ENCODE data around the gene NUB1.

Gene NUB1

DNA sequence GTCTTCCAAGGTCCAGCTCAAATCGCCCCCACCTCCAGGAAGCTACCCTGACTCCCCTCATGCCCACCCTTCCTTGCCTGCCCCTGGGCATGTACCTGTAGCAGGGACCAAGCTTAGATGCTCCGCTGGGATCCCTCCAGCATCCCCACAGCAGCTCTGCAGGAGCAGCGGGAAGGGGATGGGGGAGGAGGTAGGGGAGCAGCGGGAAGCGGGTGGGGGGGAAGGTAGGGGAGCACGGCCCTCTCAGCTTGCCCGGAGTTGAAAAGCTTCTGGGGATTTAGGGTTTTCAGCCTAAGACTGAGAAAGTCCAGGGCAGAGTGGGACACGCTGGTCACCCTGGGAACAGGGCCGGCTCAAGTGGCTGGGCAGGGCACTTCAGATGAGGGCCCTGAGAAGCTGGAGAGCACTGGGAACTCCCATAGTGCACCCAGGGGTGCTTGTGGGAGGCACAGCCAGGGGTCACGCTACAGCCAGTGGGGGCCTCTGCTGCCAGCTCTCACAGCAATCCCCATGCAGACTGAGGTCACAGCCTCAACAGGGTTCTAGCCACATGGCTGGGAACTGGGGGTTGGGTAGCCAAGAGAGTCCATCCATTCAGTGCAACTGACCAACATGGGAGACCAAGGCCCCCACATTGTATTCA is 54.8 kb downstream of the NUB1 start:
- no peaks in the 10 kb centered on the region for H3K9me3 ChIP-seq (ENCODE audit: control insufficient read depth in 2 of 2, low read length in 2 of 2)
- H3K4me1 ChIP-seq (ENCODE audit: control insufficient read depth, insufficient read depth, low read length) = no peaks in the 10 kb centered on the region
- no peak overlapping the region for H3K4me3 ChIP-seq (ENCODE audit: low read length in 2 of 2)
- H3K9ac ChIP-seq (ENCODE audit: low read length in 2 of 2) = no peak overlapping the region
- no peaks in the 10 kb centered on the region for H3K36me3 ChIP-seq (ENCODE audit: control insufficient read depth in 2 of 2, insufficient read depth in 2 of 2, low read length in 2 of 2)
- peaks cover 0 to 5% of the 10 kb centered on the region in 2 donors for H3K27me3 ChIP-seq (ENCODE audit: control insufficient read depth in 1 of 2, insufficient read depth in 2 of 2, low read length in 2 of 2)
- H3K27ac ChIP-seq (ENCODE audit: low read length) = no peak overlapping the region

DNA sequence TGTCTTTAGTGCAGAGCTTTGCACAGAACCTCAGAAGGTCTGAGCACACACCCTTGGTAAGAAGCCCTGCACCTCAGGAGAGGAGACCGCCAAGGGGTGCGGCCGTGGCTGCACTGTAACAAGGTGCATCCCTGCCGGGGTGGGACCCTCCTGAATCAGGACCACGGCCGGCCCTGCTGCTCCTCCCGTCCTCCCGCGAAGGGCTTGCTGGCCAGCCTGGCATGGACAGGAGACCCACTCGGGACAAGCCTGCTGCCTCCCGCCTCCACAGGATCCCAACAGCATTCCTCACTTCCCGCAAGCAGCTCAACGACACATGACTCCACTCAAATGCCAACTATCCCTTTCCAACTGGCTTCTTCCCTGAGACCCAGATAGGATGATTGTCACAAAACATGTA is 55.4 kb downstream of the NUB1 start:
- H3K36me3 ChIP-seq (ENCODE audit: control insufficient read depth in 2 of 2, insufficient read depth in 2 of 2, low read length in 2 of 2) = no peaks in the 10 kb centered on the region

DNA sequence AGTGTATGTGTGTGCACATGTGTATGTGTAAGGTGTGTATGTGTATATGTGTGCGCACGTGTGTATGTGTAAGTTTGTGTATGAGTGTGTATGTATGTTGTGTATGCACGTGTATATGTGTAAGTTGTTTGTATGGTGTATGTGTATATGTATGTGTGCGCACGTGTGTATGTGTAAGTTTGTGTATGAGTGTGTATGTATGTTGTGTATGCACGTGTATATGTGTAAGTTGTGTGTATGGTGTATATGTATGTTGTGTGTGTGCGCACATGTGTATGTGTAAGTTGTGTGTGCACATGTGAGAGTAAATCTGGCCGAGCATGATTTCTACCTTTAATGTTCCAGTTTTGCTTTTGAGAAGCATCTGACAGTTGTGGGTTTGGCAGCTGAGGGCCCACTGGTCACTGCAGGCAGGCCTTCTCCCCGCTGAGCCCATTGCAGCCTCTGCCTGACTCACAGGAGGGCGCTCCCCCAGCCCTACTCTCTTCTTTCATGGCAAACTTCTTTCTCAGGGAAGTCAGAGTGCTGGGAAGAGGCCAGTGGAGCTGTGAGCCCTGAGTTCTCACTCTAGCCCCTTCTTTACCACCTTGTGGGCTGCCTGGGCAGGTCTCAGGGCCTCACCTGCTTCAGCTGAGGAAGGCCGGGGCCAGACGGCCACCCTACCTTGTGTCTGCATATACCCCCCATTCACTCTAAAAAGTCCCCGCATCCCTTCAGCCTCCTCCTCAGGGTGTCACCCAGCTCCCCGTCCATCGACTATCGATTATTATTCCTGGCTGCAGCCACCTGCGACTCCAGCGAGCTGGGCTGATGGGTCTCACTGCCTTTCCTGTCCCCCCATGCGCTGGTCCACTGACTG is 57.1 kb downstream of the NUB1 start:
- H3K4me3 ChIP-seq (ENCODE audit: low read length in 2 of 2) = no peak overlapping the region
- H3K4me1 ChIP-seq (ENCODE audit: control insufficient read depth, insufficient read depth, low read length) = no peaks in the 10 kb centered on the region
- H3K36me3 ChIP-seq (ENCODE audit: control insufficient read depth in 2 of 2, insufficient read depth in 2 of 2, low read length in 2 of 2) = no peaks in the 10 kb centered on the region
- H3K27me3 ChIP-seq (ENCODE audit: control insufficient read depth in 1 of 2, insufficient read depth in 2 of 2, low read length in 2 of 2) = peaks cover 0 to 2% of the 10 kb centered on the region in 2 donors
- H3K9ac ChIP-seq (ENCODE audit: low read length in 2 of 2) = no peak overlapping the region
- no peak overlapping the region for H3K27ac ChIP-seq (ENCODE audit: low read length)
- no peaks in the 10 kb centered on the region for H3K9me3 ChIP-seq (ENCODE audit: control insufficient read depth in 2 of 2, low read length in 2 of 2)

More for the DNA sequence above, 55.4 kb downstream of the NUB1 start:
- Histone ChIP-seq H3K27ac (ENCODE audit: low read length) (no peak overlapping the region), H3K27me3 (ENCODE audit: control insufficient read depth in 1 of 2, insufficient read depth in 2 of 2, low read length in 2 of 2) (peaks cover 0 to 5% of the 10 kb centered on the region in 2 donors), H3K4me3 (ENCODE audit: low read length in 2 of 2) (no peak overlapping the region), H3K4me1 (ENCODE audit: control insufficient read depth, insufficient read depth, low read length) (no peaks in the 10 kb centered on the region), H3K9me3 (ENCODE audit: control insufficient read depth in 2 of 2, low read length in 2 of 2) (no peaks in the 10 kb centered on the region), H3K9ac (ENCODE audit: low read length in 2 of 2) (no peak overlapping the region)

GRCh38 chr7:151399305-151399601 is 57.6 kb downstream of the NUB1 start:
- Histone ChIP-seq H3K4me3 (ENCODE audit: low read length in 2 of 2) (no peak overlapping the region), H3K36me3 (ENCODE audit: control insufficient read depth in 2 of 2, insufficient read depth in 2 of 2, low read length in 2 of 2) (no peaks in the 10 kb centered on the region), H3K9ac (ENCODE audit: low read length in 2 of 2) (no peak overlapping the region), H3K27ac (ENCODE audit: low read length) (no peak overlapping the region), H3K27me3 (ENCODE audit: control insufficient read depth in 1 of 2, insufficient read depth in 2 of 2, low read length in 2 of 2) (peaks cover 0 to 2% of the 10 kb centered on the region in 2 donors), H3K4me1 (ENCODE audit: control insufficient read depth, insufficient read depth, low read length) (no peaks in the 10 kb centered on the region), H3K9me3 (ENCODE audit: control insufficient read depth in 2 of 2, low read length in 2 of 2) (no peaks in the 10 kb centered on the region)

DNA sequence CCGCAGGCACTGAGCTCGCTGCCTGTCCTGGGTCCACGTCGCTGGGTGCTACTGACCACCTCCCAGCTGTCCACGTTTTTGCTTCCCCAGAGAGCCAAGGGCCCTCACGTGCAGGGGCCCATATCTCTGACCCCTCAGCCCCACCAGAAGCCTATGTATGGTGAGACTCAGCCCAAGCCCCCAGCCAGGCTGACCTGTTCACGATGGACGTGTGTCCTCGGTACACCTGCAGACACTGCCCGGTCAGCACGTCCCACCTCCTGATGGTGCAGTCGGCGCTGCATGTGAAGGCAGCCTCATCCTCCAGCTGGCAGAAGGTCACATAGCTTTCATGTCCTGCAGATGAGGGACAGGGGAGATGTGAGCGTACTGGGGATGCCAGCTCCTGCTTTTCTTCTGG is 58.3 kb downstream of the NUB1 start:
- H3K4me1 ChIP-seq (ENCODE audit: control insufficient read depth, insufficient read depth, low read length) = no peaks in the 10 kb centered on the region
- no peaks in the 10 kb centered on the region for H3K9me3 ChIP-seq (ENCODE audit: control insufficient read depth in 2 of 2, low read length in 2 of 2)
- H3K27me3 ChIP-seq (ENCODE audit: control insufficient read depth in 1 of 2, insufficient read depth in 2 of 2, low read length in 2 of 2) = peaks cover 0 to 2% of the 10 kb centered on the region in 2 donors
- H3K4me3 ChIP-seq (ENCODE audit: low read length in 2 of 2) = no peak overlapping the region
- H3K36me3 ChIP-seq (ENCODE audit: control insufficient read depth in 2 of 2, insufficient read depth in 2 of 2, low read length in 2 of 2) = no peaks in the 10 kb centered on the region
- no peak overlapping the region for H3K27ac ChIP-seq (ENCODE audit: low read length)
- H3K9ac ChIP-seq (ENCODE audit: low read length in 2 of 2) = no peak overlapping the region

DNA sequence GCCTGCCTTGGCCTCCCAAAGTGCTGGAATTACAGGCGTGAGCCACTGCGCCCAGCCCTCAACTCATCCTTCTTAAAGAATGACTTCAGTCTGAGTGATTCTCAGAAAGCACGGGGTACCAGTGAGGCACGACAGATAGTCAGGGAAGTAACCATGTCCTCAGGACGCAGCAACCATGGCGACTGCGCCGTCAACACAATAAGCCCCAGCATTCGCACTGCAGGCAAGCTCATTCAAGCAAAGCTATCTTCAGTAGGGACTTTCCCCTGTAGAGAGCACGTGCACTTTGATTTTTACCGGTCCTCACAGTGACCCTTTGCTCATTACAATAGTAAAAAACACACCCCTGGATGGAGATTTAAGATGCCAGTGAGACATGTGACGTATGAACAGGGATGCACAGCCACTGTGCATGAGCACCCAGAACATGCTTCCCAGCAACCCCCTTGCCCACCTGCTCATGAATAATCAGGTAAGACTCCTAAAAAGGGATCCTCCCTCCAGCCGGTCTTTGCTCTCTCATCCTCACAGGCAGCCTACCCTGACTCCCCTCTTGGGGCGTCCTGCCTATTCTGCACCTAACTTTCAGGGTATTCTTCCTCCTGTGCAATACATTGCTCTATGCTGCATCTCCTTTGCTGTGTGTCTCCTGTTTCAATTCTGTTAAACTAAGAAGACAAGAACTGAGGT is 59.2 kb downstream of the NUB1 start:
- Histone ChIP-seq H3K27me3 (ENCODE audit: control insufficient read depth in 1 of 2, insufficient read depth in 2 of 2, low read length in 2 of 2) (peaks cover 0 to 2% of the 10 kb centered on the region in 2 donors), H3K27ac (ENCODE audit: low read length) (no peak overlapping the region), H3K4me1 (ENCODE audit: control insufficient read depth, insufficient read depth, low read length) (no peaks in the 10 kb centered on the region), H3K9me3 (ENCODE audit: control insufficient read depth in 2 of 2, low read length in 2 of 2) (no peaks in the 10 kb centered on the region), H3K9ac (ENCODE audit: low read length in 2 of 2) (no peak overlapping the region), H3K36me3 (ENCODE audit: control insufficient read depth in 2 of 2, insufficient read depth in 2 of 2, low read length in 2 of 2) (no peaks in the 10 kb centered on the region), H3K4me3 (ENCODE audit: low read length in 2 of 2) (no peak overlapping the region)

DNA sequence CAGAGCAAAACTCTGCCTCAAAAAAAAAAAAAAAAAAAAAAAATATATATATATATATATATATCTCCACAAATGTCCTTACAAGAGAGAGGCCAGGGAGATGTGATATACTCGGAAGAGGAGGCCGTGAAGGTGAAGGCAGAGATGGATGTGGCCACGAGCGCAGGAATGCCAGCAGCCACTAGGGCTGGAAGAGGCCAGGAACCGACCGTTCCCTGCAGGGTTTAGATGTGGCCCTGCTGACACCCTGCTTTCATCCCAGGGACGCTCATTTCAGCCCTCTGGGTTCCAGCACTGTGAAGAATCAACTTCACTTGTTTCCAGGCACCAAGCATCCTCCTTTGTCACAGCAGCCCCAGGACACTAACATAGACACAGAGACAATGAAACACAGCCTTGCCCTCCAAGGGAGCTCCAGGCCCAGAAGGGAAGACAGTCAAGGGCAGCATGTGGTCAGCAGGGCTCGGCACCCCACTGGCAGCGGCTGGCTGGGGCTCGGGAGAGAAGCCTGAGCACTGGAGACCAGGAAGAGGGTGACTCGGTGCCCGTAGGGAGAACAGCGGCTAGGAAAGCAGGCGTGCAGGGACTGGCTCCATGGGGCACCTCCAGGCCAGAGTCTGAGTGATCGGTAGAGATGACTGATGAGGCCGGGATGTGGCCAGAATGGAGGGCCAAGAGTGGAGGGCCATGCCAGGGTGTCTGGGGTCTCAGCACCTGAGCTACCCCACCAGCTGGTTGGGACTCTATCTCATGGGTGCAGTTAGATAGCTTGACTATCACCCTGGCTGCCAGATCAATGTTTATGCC is 60.6 kb downstream of the NUB1 start:
- Histone ChIP-seq H3K36me3 (ENCODE audit: control insufficient read depth in 2 of 2, insufficient read depth in 2 of 2, low read length in 2 of 2) (no peaks in the 10 kb centered on the region), H3K9ac (ENCODE audit: low read length in 2 of 2) (no peak overlapping the region), H3K27me3 (ENCODE audit: control insufficient read depth in 1 of 2, insufficient read depth in 2 of 2, low read length in 2 of 2) (peaks cover 0 to 2% of the 10 kb centered on the region in 2 donors), H3K9me3 (ENCODE audit: control insufficient read depth in 2 of 2, low read length in 2 of 2) (no peaks in the 10 kb centered on the region), H3K27ac (ENCODE audit: low read length) (no peak overlapping the region), H3K4me3 (ENCODE audit: low read length in 2 of 2) (no peak overlapping the region), H3K4me1 (ENCODE audit: control insufficient read depth, insufficient read depth, low read length) (no peaks in the 10 kb centered on the region)

DNA sequence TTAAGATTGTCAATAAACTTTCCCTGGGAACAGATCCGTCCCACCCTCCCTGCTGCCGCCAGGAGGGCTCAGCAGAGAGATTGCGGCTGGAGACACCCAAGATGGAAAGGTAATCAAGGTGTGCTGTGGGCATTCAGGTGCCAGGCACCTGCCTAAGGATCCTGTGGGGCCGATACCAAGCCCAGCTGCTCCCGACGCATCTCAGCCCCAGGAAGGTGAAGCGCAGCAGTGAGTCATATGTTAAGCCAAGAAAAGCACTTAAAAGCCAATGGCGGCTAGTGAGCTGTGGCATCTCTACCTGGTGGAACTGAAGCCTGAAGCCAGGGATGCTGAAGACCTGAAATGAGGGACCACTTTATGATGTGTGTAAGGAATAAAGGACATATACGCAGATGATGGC is 62.2 kb downstream of the NUB1 start:
- Histone ChIP-seq H3K27ac (ENCODE audit: low read length) (no peak overlapping the region), H3K27me3 (ENCODE audit: control insufficient read depth in 1 of 2, insufficient read depth in 2 of 2, low read length in 2 of 2) (peaks cover 5 to 7% of the 10 kb centered on the region in 2 donors), H3K36me3 (ENCODE audit: control insufficient read depth in 2 of 2, insufficient read depth in 2 of 2, low read length in 2 of 2) (no peaks in the 10 kb centered on the region), H3K9ac (ENCODE audit: low read length in 2 of 2) (no peak overlapping the region), H3K4me1 (ENCODE audit: control insufficient read depth, insufficient read depth, low read length) (peaks cover 4% of the 10 kb centered on the region), H3K4me3 (ENCODE audit: low read length in 2 of 2) (no peak overlapping the region), H3K9me3 (ENCODE audit: control insufficient read depth in 2 of 2, low read length in 2 of 2) (no peaks in the 10 kb centered on the region)

DNA sequence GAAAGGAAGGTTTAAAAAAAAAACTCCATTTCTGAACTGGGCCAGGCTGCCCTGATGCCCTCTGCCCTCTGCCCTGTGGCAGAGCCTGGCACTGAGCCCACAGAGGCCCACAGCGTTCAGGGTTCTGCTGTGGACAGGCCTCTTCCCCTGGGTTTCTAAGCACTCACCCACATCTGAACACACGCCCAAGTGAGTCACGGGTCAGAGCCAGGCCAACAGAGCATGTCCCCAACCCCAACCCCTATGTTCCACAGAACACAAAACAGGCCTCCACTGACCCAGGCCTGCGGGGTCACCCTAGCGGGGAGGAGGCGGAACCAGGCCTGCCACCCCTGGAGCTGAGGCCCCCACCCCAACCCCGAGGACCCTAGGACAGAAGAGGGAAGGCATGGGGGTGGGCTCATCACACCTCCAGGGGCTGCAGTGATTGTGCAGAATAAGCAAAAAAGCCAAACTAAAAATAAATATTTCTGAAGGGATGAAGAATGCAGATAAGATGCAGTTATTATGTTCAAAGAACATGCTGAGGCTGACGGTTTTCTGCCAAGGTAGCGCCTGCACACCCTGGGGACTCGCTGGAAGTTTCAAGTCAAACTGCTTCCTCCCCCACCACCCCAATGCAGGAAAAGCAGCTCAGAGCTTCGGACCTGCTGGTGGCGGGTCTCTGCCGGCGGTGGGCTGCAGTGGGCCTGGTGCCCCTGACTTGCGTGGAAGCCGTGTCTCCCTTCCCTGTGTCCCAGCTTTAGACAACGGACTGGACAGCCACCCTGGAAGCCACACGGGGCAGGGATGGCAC is 62.8 kb downstream of the NUB1 start:
- Histone ChIP-seq H3K36me3 (ENCODE audit: control insufficient read depth in 2 of 2, insufficient read depth in 2 of 2, low read length in 2 of 2) (no peaks in the 10 kb centered on the region), H3K27me3 (ENCODE audit: control insufficient read depth in 1 of 2, insufficient read depth in 2 of 2, low read length in 2 of 2) (peaks cover 10 to 11% of the 10 kb centered on the region in 2 donors), H3K4me3 (ENCODE audit: low read length in 2 of 2) (no peak overlapping the region), H3K27ac (ENCODE audit: low read length) (no peak overlapping the region), H3K9me3 (ENCODE audit: control insufficient read depth in 2 of 2, low read length in 2 of 2) (no peaks in the 10 kb centered on the region), H3K9ac (ENCODE audit: low read length in 2 of 2) (no peak overlapping the region), H3K4me1 (ENCODE audit: control insufficient read depth, insufficient read depth, low read length) (peaks cover 5% of the 10 kb centered on the region)

DNA sequence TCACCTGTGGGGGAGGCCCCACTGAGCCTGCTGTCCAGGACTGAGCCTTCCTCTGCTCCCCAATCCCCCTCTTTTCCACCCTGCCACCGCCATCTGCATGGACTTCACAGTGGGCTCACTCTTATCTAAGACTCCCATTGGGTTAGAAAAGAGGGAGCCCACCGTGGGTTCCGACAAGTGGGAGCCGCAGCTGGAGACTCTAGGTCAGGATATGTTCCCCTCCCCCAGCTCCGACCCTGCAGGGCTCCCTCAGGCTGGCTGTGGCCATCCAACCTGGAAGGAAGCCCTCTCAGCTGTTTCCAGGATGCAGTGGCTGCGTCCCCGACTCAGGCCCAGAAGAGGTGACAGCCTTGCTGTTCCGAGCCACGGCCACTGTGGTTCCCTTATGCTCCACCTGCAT is 63.4 kb downstream of the NUB1 start:
- Histone ChIP-seq H3K4me1 (ENCODE audit: control insufficient read depth, insufficient read depth, low read length) (peaks cover 11% of the 10 kb centered on the region), H3K27me3 (ENCODE audit: control insufficient read depth in 1 of 2, insufficient read depth in 2 of 2, low read length in 2 of 2) (peaks cover 12 to 18% of the 10 kb centered on the region in 2 donors), H3K4me3 (ENCODE audit: low read length in 2 of 2) (no peak overlapping the region), H3K9me3 (ENCODE audit: control insufficient read depth in 2 of 2, low read length in 2 of 2) (no peaks in the 10 kb centered on the region), H3K9ac (ENCODE audit: low read length in 2 of 2) (no peak overlapping the region), H3K27ac (ENCODE audit: low read length) (no peak overlapping the region), H3K36me3 (ENCODE audit: control insufficient read depth in 2 of 2, insufficient read depth in 2 of 2, low read length in 2 of 2) (no peaks in the 10 kb centered on the region)

Data from stomach smooth muscle (tissue), 2 donors.